HG02588 (cell line): ENCODE measurements around the gene PGAM1.
"Not testable (repeated sequence)": the region's sequence is repeated elsewhere in the genome, so short reads cannot be mapped to it uniquely, and the experiment has no call there.

Source experiments
- ATAC-seq: cut with Tn5 transposase; IDR thresholded peaks from one replicate; pipeline ENCODE4 v1.9.1; 2021; ENCODE audit warnings: mild to moderate bottlenecking, moderate library complexity; ENCODE audit not compliant: unreplicated experiment

PGAM1 gene

GRCh38 chr10:97407211-97407951 lies 18.6 kb upstream of the PGAM1 start:
- ATAC-seq: peak; percentile 86

GRCh38 chr10:97407952-97408248 lies 18.1 kb upstream of the PGAM1 start:
- ATAC-seq: no peak

GRCh38 chr10:97408496-97408992 lies 17.4 kb upstream of the PGAM1 start:
- no peak for ATAC-seq

GRCh38 chr10:97411406-97411805 lies 14.6 kb upstream of the PGAM1 start:
- no peak for ATAC-seq

- ATAC-seq: no peak
Measured at GRCh38 chr10:97412891-97413304, 13.1 kb upstream of the PGAM1 start.

GRCh38 chr10:97416565-97416964 lies 9.4 kb upstream of the PGAM1 start:
- ATAC-seq: no peak

GRCh38 chr10:97423757-97424098 lies 2.3 kb upstream of the PGAM1 start:
- ATAC-seq: not testable (repeated sequence)

- ATAC-seq: no peak
Measured at GRCh38 chr10:97426776-97427570, 982 bp downstream of the PGAM1 start.

GRCh38 chr10:97427571-97428179 lies 1.7 kb downstream of the PGAM1 start:
- no peak for ATAC-seq

GRCh38 chr10:97428572-97428981 lies 2.6 kb downstream of the PGAM1 start:
- ATAC-seq: no peak

- no peak for ATAC-seq
Measured at GRCh38 chr10:97434055-97434454, 8.1 kb downstream of the PGAM1 start.

- ATAC-seq: no peak
Measured at GRCh38 chr10:97434557-97434956, 8.6 kb downstream of the PGAM1 start.

- no peak for ATAC-seq
Measured at GRCh38 chr10:97435211-97435610, 9.2 kb downstream of the PGAM1 start.

GRCh38 chr10:97442277-97442676 lies 16.3 kb downstream of the PGAM1 start:
- no peak for ATAC-seq

- ATAC-seq: no peak
Measured at GRCh38 chr10:97444212-97444611, 18.2 kb downstream of the PGAM1 start.

GRCh38 chr10:97445357-97445721 lies 19.3 kb downstream of the PGAM1 start:
- no peak for ATAC-seq

- peak; percentile 94 for ATAC-seq
Measured at GRCh38 chr10:97445722-97446639, 20.0 kb downstream of the PGAM1 start, which contains the start of the genes EXOSC1 and ZDHHC16. Gene EXOSC1 (minus strand): TSS chr10:97446006. CDS start chr10:97445985, 21 bp downstream. Gene ZDHHC16 (plus strand): TSS chr10:97446175. CDS start chr10:97451676, 5,501 bp downstream.

GRCh38 chr10:97450828-97451227 lies 24.8 kb downstream of the PGAM1 start:
- ATAC-seq: no peak

GRCh38 chr10:97451605-97452004 lies 25.6 kb downstream of the PGAM1 start:
- no peak for ATAC-seq

- ATAC-seq: no peak
Measured at GRCh38 chr10:97452352-97452751, 26.4 kb downstream of the PGAM1 start.
